GM18861 (cell line): ENCODE measurements around the gene LAPTM5.
"Not testable (repeated sequence)": the region's sequence is repeated elsewhere in the genome, so short reads cannot be mapped to it uniquely, and the experiment has no call there.

Source experiments
- ATAC-seq: cut with Tn5 transposase; IDR thresholded peaks from one replicate; pipeline ENCODE4 v1.9.1; 2021; ENCODE audit not compliant: unreplicated experiment

The LAPTM5 gene

DNA sequence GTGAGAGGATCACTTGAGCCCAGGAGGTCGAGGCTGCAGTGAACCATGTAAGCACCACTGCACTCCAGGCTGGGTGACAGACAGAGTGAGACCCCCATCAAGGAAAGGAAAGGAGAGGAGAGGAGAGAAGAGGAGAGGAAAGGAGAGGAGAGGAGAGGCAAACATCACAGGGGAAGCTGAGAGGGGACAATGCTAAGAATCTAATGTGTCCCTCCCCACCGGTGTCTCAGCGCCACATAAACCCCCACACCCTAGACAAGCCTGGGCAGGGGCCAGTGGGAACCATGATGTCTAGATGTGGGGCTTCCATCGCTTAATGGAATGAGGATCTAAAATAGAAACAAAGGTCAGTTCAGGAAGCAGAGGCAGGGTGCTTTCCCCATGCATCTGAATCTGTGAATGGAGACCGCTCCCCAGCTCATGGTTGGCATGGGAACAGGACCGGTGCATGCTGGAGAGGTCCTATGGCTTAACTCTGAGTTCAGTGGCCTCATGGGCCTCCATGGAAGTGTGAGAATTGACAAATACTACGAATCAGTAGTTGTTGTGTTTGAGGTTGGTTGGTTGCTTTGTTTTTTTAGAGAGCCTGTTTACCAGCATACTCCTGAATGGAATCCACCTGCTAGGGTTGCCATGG lies 16.3 kb upstream of the LAPTM5 start:
- ATAC-seq, result no peak

DNA sequence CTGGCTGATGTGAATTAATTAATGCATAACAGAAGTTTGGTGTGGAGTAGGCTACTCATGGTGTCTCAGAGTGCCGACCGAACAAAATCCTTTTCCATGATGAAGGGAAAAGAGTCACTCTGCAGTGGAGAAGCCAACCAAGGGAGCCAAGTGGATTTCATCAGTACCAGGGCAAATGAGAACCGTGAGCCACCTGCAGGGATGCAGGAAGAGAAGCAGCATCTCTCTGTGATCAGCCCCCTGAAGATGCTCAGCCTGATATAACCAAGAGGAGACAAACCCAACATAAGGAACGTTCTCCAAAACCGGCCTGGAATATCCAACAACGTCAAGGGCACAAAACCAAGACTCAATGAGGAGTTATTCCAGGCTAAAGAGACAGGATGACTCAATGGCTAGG lies 13.4 kb upstream of the LAPTM5 start:
- no peak for ATAC-seq

DNA sequence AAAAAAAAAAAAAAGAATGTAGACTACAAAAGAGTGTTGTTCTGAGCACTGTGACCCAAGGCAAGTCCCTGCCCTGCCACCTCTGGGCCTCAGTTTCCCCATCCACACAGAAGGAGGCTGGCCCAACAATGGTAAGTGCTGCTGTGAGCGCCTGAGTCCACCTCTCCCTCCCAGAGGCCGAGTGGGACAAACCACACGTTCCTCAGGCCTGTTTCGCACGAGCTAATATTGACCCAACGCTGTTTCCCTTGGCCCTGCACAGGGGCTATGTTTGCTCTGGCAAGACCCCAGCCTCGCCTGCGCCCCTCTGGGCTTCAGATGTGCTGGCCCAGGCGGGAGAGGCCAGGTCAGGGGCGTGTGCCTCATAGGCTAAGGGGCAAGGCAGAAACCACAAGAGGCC lies 12.6 kb upstream of the LAPTM5 start:
- no peak for ATAC-seq

DNA sequence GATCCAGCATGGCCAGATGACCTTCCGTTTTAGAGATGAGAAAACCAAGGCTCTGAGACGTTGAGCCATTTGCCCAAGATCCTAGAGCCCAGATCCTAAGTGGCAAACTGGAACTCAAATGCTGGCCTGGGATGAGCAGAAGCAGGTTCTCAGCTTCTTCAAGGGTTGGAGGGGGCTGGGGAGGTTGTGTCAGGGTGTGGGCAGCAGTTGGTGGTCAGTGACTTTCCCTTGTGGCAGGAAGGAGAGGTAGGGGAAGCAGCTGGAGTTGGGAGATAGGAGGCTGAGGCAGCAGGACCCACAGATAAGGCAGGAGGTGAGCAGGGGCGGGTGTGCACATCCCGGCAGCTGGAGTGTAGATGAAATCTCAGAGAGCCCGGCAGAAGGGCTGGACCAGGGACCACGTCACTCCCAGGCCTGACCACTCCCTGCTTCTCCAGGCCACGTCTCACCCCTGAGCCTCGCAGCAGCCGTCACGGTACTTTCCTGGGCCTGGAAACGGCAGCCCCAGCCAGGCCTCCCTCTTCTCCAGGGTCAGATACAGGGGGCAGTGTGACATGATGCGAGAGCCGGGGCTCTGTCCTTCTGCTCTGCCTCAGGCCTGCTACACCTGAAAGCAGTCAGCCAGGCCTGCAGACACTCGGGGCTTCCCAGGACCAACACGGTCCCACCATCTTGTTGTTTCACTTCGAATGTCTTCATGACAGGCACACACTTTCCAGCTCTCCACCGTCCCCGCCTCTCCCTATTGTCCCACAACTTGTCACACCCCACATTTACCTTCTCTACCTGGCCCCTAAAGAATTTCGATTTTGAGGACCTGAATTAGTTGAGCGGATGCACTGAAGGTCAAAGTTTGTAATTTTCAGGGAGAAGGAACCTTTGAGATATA lies 11.5 kb upstream of the LAPTM5 start:
- no peak for ATAC-seq

GRCh38 chr1:30768159-30768829 lies 10.7 kb upstream of the LAPTM5 start:
- ATAC-seq, result no peak

DNA sequence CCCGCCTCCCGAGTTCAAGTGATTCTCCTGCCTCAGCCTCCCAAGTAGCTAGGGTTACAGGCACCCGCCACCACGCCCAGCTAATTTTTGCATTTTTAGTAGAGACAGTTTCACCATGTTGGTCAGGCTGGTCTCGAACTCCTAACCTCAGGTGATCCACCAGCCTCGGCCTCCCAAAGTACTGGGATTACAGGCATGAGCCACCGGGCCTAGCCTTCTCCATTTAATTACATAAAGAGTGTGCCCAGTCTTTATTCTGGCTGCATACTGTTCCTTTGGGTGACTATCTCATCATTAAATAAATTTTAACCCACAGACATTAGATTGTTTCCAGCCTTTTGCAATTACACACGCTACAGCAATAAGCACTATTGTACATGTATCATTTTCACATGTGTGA lies 9.4 kb upstream of the LAPTM5 start:
- not testable (repeated sequence) for ATAC-seq

- no peak for ATAC-seq
Observed at GRCh38 chr1:30765556-30766434, 8.2 kb upstream of the LAPTM5 start.

GRCh38 chr1:30764939-30765555 lies 7.5 kb upstream of the LAPTM5 start:
- ATAC-seq, result peak; percentile 60

GRCh38 chr1:30764396-30764795 lies 6.8 kb upstream of the LAPTM5 start:
- ATAC-seq, result no peak

DNA sequence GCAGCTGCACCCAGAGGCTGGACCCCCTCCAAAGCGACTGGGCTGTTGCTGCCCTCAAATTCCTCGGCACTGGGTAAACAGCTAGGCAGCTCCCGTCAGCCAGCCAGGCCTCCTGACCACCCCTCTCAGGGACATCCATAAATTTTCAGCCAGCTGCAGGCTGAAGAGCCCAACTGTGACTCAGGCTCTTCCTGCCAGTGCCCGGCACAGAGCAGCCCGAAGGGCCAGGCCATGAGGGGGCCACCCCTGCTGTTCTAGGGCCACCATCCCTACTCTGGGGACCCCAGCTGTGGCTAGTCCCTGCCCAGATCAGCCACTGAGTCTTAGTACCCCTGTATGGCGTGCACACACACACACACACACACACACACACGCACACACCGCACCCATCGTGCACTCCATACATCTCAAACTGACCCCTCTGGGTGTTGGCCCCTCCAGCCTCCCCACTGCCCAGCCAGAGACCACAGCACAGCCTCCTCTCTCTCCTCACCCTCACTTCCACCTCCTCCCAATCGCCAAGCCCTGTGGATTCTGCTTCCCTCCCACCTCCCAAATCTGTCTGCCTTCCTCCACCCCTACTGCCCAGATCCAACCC lies 6.2 kb upstream of the LAPTM5 start:
- ATAC-seq, result no peak

DNA sequence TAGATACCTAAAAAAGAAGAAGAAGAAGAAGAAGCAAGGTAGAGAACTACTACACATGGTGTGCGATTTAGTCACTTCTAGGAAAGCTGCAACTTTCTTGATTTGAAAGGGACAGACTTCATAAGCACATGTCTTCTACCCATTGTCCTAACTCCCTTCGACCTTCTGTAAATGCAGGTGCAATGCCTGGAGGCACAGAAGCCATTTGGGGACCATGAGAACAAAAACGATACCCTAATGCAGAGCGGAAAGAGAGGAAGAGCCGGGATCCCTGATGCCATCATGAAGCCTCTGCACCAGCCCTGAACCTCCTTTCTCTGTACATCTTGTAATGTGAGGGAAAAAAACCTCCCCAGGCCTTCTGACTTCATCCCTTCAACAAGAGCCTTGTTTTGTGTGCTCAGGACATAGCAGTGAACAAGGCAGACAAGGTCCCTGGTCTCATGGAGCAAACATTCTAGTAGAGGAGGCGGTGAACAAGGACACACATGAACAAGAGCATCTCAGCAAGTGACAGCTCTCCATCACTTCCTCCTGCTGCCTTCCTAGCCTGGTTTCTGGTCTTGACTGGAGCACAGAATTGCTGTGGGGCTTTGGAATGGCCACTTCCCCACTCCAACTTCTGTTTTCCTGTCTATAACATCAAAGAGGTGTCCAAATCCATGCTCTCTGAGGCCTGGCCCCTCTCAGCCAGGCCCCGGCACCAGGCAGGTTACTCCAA lies 5.5 kb upstream of the LAPTM5 start:
- ATAC-seq, result no peak

DNA sequence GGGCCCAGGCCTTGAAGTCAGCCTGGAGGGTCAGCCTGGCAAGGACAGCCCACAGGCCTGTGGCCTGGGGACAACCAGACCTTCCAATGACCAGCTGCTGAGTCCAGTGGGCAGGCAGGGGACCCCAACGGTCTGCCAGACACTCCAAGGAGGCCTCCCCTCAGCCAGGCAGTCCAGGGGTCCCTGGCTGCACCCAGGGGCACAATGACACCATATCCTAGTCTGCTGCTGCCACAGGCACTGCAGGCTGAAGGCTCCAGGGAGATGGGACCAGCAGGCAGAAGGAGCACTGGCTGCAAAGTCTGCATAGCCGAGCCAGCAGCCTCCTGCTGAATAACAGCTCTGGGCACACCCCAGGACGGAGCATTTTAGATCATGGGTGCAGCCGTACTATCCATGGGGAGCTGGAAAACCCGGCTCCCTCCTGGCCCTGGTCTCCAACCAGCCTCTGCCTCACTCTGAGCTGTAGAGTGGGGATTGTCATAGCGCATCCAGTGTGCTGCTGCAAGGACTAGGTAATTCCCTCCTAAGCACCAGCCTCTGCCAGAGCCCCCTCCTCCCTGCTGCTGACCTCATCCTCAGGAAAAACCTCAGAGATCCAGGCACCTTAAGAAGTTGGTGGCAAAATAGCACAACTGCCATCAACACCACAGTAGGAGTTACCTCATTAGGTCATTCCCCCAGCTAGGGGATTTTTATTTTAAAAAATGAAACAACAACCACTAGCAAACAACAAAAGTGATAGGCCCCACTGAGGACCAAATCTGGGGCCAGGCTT lies 4.8 kb upstream of the LAPTM5 start:
- ATAC-seq, result no peak

- no peak for ATAC-seq
Observed at GRCh38 chr1:30761381-30762151, 4.0 kb upstream of the LAPTM5 start.

DNA sequence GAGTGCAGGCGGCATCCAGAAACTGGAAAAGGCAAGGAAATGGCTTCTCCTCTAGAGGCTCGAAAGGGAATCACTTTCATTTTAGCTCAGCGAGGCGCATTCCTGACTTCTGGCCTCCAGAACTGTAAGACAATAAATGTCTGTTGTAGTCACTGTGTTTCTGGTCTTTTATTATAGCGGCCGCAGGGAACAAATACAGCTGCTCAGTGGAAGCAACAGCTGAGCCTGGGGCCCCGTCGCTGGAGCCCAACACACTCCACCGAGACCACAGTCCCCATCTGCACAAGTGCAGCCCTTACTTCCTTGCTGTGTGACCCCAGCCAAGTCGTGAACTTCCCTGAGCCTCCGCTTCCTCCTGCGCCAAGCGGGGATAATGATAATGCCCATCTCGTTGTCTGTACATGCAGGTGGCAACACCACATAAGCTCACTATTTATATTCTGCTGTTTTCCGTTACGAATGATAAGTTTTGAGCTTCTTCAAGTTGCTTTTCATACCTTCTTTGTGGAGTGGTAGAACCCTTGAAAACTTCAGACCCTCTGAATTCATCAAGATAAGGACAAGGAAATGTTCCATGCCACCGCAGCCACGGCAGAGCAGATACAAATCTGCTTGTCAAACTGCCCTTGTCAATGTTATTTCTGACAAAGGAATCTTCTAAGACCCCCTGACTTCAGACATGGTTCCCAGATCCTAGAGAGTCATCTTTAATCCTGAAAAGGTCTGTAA lies 3.2 kb upstream of the LAPTM5 start:
- no peak for ATAC-seq

DNA sequence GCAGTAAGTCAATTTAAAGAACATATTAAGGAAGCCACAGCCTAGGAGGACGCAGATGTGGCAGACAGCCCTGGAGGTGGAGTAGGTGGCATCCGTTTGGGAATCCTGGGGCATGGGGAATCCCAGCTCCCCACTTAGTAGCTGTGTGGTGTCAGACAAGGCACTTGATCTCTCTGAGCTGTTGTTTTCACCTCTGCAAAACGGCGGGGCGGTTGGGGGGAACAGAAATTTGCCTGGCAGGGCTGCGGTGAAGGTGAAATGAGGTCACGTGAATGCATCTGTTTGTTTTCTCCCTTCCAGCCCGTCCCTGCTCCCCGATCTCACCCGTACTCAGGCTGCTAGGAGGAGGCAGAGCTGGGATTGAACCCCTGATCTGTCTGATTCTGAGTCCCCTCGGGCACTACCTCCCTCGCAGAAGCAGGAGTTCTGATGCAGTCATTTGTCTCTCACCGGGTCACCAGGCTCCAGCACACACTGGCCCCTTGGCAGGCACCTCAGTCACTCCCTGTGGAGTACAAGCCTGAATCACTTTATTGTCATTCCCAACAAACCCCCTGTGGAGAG lies 2.2 kb upstream of the LAPTM5 start:
- no peak for ATAC-seq

GRCh38 chr1:30758785-30759380 lies 1.3 kb upstream of the LAPTM5 start:
- no peak for ATAC-seq
